ENCODE data around the gene FEZF1. TPM values are rescaled to one million over a fixed set of nuclear protein-coding genes. Genes with fewer than 3 reads are reported as not detected.

FEZF1 gene
- not detected in 2 replicates for total RNA-seq (2014; rRNA removed; shearing (Covaris generic))
- polyA plus RNA-seq (2015; cell fraction: cytosol; rRNA removed) = not detected in 2 replicates
- polyA plus RNA-seq (2015; cell fraction: nucleus; rRNA removed) = not detected in 2 replicates

GRCh38 chr7:122304319-122304975, at the start of gene FEZF1:
Gene FEZF1 (minus strand): TSS chr7:122304750. CDS start chr7:122304437, 313 bp downstream.
- DNase-seq (ENCODE audit: low read depth) = no peak

- no peak for DNase-seq (ENCODE audit: low read depth)
These were observed 47.9 kb upstream of the FEZF1 start for GRCh38 chr7:122352454-122352853.

GRCh38 chr7:122350701-122351100, 46.2 kb upstream of the FEZF1 start:
- DNase-seq (ENCODE audit: low read depth) = no peak

- DNase-seq (ENCODE audit: low read depth) = no peak
These were observed 39.7 kb upstream of the FEZF1 start for GRCh38 chr7:122344303-122344620.

- DNase-seq (ENCODE audit: low read depth) = no peak
These were observed 39.2 kb upstream of the FEZF1 start for GRCh38 chr7:122343601-122344302.

GRCh38 chr7:122340427-122340826, 35.9 kb upstream of the FEZF1 start:
- DNase-seq (ENCODE audit: low read depth) = no peak

GRCh38 chr7:122339145-122339904, 34.8 kb upstream of the FEZF1 start:
- DNase-seq (ENCODE audit: low read depth) = no peak

GRCh38 chr7:122337011-122337410, 32.5 kb upstream of the FEZF1 start:
- no peak for DNase-seq (ENCODE audit: low read depth)

GRCh38 chr7:122329145-122329802, 24.7 kb upstream of the FEZF1 start:
- DNase-seq (ENCODE audit: low read depth) = no peak

- DNase-seq (ENCODE audit: low read depth) = no peak
These were observed 23.4 kb upstream of the FEZF1 start for GRCh38 chr7:122327969-122328368.

- DNase-seq (ENCODE audit: low read depth) = no peak
These were observed 12.2 kb upstream of the FEZF1 start for GRCh38 chr7:122316467-122317388.

GRCh38 chr7:122315507-122316466, 11.2 kb upstream of the FEZF1 start:
- DNase-seq (ENCODE audit: low read depth) = no peak

GRCh38 chr7:122314284-122314683, 9.7 kb upstream of the FEZF1 start:
- no peak for DNase-seq (ENCODE audit: low read depth)

- DNase-seq (ENCODE audit: low read depth) = no peak
These were observed 8.2 kb upstream of the FEZF1 start for GRCh38 chr7:122312789-122313188.

- DNase-seq (ENCODE audit: low read depth) = no peak
These were observed 7.3 kb upstream of the FEZF1 start for GRCh38 chr7:122311734-122312450.

- no peak for DNase-seq (ENCODE audit: low read depth)
These were observed 6.6 kb upstream of the FEZF1 start for GRCh38 chr7:122311050-122311700.

- no peak for DNase-seq (ENCODE audit: low read depth)
These were observed 5.8 kb upstream of the FEZF1 start for GRCh38 chr7:122310119-122311021.

Measured in HT1080 (cell line).